HG02981 (cell line): ENCODE measurements around the gene ME3.
"Not testable (repeated sequence)": the region's sequence is repeated elsewhere in the genome, so short reads cannot be mapped to it uniquely, and the experiment has no call there.

Experiments
- ATAC-seq: cut with Tn5 transposase; IDR thresholded peaks from one replicate; pipeline ENCODE4 v1.9.1; 2021; ENCODE audit warnings: mild to moderate bottlenecking, moderate library complexity; ENCODE audit not compliant: unreplicated experiment

Gene ME3

DNA sequence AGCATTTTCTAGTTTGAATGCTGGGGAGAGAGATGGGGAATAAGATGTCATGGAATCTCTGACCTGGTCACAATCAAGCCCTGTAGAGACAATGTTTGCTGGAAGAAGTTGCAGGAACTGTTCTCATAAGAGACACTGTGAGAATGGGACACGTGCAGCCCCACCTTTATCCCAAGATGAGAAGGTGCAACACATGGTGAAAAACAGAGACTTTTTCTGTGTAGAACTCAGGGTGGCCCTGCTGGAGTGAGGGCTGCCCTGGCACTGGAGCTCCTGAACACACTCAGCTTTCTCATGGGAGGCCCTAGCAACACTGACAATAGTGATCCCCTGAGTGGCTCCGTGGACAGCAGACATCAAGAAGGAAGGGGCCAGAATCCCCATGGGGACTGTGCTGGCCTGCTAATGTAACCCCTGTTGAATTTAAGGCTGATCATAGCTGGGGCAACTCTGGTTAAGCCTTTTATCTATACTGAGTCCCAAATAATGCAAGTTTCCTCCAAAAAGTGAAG lies 106.6 kb downstream of the ME3 start:
- ATAC-seq: no peak

- ATAC-seq: no peak
Observed at GRCh38 chr11:86565388-86565787, 107.0 kb downstream of the ME3 start.

DNA sequence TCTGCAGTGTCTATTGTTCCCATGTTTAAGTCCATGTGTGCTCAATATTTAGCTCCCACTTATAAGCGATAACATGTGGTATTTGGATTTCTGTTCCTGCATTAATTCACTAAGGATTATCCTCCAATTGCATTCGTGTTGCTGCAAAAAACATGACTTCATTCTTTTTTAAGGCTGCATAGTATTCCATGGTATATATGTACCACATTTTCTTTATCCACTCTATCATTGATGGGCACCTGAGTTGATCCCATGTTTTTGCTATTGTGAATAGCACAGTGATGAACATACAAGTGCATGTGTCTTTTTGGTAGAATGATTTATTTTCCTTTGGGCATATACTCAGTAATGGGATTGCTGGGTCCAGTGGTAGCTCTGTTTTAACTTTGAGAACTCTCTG lies 109.6 kb downstream of the ME3 start:
- ATAC-seq: not testable (repeated sequence)

- no peak for ATAC-seq
Observed at GRCh38 chr11:86559311-86559945, 113.0 kb downstream of the ME3 start.

DNA sequence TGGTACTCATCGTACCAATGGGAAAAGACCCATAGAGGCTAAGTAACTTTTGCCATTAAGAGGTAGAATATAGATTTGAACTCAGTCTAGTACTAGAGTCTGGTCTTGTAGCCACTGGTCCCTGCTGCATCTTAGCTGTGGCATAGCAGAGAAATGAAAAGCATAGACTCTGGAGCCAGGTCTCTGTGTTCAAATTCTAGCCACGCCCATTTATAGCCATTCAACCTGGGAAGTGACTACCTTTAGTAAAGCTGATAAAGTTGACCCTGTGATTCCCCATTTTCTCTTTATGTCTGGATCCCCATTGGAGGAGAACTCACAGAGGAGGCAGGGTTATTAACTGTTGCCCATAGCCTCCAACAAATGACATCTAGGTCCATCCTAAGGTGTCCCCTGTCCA lies 113.6 kb downstream of the ME3 start:
- no peak for ATAC-seq

- ATAC-seq: no peak
Observed at GRCh38 chr11:86558207-86558606, 114.2 kb downstream of the ME3 start.

DNA sequence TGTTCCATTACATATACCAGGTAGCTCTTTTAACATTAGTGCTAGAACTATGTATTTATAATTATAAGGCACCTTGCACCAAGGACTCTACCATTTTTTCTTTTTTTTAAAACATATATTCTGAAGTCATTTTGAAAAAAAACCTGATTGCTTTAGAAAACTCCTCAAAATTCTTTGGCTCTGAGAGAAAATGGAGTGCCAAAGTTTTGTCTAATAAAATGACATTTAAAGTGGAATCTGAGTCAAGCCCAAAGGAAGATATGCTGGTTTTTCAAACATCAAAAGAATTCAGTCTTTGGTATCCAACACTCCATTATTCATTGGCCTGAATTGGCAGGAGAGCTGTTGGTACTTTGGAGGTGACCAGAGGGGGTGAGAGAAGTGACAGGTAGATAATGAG lies 116.5 kb downstream of the ME3 start:
- no peak for ATAC-seq

- no peak for ATAC-seq
Observed at GRCh38 chr11:86555401-86555800, 117.0 kb downstream of the ME3 start.

DNA sequence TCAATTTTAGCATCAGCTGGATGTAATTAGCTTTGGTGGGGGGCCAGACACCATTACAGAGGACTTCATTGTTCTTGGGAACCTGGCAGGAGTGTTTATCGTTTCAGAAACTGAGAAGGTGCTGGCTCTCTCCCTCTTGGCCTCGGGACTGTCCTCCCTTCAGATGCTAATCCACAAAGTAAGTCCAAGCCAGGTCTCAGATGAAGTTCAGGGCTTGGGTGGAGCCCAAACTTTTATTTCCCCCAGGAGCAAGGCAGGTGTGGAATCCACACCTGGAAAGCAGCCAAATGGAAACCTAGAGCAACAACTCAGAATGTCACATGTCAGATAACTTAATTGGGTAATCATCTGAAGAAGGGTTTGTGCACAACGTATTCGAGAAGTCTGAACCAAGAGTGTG lies 119.2 kb downstream of the ME3 start:
- no peak for ATAC-seq

DNA sequence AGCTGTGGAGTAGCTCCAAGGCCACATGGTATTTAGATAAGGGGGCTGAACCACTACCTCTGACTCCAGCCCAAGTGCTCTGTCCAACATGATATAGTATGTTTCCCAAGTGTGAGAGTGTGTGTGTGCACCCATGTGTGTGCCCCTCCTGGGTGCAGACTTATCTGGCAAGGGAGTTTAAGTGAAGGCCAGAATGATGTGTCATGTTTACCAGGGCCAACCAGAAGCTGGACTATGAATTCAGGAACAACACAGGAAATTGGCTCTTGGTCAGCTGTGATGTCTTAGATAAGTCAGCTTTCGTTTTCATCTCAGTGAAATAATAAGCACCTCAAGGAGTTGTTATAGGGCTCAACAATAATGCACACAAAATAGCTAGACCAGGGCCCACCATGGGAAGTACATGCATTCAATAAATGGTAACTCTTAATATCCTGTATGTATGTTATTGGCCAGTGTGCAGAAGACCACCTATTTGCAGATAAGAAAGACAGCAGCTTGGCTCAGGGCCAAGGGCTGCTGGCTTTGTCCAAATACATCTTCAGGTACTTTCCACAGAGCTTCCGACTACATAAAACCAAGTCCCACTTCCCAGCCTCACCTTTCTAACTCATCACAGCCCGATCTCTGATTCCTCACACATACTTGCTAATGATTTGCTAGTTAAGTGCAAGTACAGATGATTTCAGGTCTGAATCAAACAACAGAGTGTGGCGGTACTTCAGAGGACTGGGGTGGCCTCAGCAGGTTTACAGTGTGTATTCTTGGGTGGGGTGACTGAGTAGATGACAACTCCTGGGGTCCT lies 120.9 kb downstream of the ME3 start:
- ATAC-seq: no peak

GRCh38 chr11:86550757-86551156 lies 121.7 kb downstream of the ME3 start:
- no peak for ATAC-seq

- no peak for ATAC-seq
Observed at GRCh38 chr11:86548271-86548917, 124.0 kb downstream of the ME3 start.

- ATAC-seq: no peak
Observed at GRCh38 chr11:86547727-86548126, 124.7 kb downstream of the ME3 start.

DNA sequence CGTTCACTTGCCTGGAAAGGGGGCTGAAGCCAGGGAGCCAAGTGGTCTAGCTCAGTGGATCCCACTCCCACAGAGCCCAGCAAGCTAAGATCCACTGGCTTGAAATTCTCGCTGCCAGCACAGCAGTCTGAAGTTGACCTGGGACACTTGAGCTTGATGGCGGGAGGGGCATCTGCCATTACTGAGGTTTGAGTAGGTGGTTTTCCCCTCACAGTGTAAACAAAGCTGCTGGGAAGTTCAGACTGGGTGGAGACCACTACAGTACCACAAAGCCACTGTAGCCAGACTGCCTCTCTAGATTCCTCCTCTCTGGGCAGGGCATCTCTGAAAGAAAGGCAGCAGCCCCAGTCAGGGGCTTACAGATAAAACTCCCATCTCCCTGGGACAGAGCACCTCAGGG lies 131.1 kb downstream of the ME3 start:
- not testable (repeated sequence) for ATAC-seq

- ATAC-seq: no peak
Observed at GRCh38 chr11:86538223-86538548, 134.2 kb downstream of the ME3 start.

GRCh38 chr11:86537541-86538222 lies 134.7 kb downstream of the ME3 start:
- ATAC-seq: no peak

- no peak for ATAC-seq
Observed at GRCh38 chr11:86535773-86536172, 136.6 kb downstream of the ME3 start.

DNA sequence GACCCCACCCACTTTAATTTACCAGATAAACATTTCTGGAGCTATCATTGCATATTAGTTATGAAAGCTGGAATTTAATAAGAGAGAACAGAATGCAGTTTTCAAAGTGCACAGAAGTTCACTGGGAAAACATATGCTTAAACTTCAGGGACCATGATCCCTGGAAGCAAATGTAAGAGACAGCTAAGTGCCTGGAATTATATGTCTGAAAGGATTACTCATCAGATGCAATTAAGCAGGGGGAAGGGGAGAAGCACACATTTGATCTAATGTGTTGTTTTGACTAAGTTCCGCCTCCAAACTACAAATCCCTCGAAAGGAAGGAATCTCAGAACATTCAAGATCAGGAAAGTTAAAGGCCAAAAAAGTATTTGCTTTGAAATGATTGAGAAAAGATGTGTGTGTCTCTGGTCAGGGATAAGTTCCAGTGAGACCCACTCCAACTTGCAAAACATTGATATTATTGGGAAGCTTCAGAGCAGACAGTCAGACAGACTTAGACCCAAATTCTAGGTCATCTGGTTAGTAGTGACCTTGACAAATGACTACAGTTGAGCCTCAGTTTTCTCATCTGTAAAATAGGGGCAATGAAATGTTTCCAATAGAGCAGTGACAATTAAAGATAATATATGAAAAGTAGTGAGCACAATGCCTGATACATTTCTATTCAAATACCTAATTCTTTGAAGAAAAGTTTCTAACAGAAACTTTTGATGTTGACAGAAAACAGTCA lies 147.6 kb downstream of the ME3 start:
- ATAC-seq: no peak

GRCh38 chr11:86523738-86524619 lies 148.4 kb downstream of the ME3 start:
- no peak for ATAC-seq

- not testable (repeated sequence) for ATAC-seq
Observed at GRCh38 chr11:86522512-86522911, 149.9 kb downstream of the ME3 start.
